Measurements from ENCODE around the gene SH2D3C. TPM values are rescaled to one million over a fixed set of nuclear protein-coding genes. Genes with fewer than 3 reads are reported as not detected.

Gene SH2D3C
- total RNA-seq, 1 donor from 2014 or later, result not detected

DNA sequence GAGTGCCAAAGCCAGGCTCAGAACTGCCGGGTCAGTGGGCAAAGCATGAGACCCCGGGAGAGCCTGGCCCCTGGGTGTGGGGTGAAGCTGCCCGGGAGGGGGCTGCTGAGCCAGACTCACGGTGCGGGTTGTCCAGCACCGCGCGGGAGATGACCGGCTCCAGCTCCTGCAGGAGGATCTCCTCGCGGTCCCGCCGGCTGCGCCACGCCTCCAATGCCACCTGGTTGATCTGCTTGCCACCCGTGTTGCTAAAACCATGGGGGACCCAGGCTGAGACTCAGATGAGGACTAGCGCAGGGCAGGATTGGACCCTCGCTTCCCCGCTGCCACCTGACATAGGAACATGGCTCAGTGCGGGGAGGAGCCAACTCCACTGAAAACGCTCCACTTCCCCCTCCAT is 46.0 kb downstream of the SH2D3C start:
- no peak for FAIRE-seq
- Histone ChIP-seq H3K4me3 (ENCODE audit: low read depth, low read length) (no peak overlapping the region), H3K36me3 (ENCODE audit: control insufficient read depth, insufficient read depth, low read length) (peaks cover 1% of the 10 kb centered on the region), H3K27me3 (ENCODE audit: control insufficient read depth, insufficient read depth, low read length) (no peaks in the 10 kb centered on the region)
- TF ChIP-seq, protein P1, sequence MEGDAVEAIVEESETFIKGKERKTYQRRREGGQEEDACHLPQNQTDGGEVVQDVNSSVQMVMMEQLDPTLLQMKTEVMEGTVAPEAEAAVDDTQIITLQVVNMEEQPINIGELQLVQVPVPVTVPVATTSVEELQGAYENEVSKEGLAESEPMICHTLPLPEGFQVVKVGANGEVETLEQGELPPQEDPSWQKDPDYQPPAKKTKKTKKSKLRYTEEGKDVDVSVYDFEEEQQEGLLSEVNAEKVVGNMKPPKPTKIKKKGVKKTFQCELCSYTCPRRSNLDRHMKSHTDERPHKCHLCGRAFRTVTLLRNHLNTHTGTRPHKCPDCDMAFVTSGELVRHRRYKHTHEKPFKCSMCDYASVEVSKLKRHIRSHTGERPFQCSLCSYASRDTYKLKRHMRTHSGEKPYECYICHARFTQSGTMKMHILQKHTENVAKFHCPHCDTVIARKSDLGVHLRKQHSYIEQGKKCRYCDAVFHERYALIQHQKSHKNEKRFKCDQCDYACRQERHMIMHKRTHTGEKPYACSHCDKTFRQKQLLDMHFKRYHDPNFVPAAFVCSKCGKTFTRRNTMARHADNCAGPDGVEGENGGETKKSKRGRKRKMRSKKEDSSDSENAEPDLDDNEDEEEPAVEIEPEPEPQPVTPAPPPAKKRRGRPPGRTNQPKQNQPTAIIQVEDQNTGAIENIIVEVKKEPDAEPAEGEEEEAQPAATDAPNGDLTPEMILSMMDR (IDR thresholded peaks at IDR 0.05; ENCODE audit: insufficient read depth, low read length, severe bottlenecking), result no peak
- no peak for DNase-seq (ENCODE audit: low read depth)

DNA sequence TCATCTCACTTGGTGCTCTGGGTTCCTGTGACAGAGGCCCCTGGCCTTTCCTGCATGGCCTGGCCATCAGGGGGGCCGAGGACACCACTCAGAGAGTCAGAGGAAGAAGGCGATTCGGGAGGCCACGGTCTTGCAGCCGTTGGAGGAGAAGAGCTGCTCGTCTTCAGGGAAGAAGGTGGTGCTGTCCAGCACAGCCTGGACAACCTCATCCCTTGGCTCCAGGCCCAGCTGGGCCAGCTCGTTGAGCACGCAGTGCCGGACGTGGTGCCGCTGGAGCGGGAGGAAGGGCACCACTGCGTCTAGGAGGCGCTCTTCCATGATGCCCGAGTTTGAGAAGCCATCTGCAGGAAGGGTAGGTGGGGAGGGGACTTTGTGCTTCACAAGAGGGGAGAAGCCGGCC is 46.5 kb downstream of the SH2D3C start:
- no peak for FAIRE-seq

DNA sequence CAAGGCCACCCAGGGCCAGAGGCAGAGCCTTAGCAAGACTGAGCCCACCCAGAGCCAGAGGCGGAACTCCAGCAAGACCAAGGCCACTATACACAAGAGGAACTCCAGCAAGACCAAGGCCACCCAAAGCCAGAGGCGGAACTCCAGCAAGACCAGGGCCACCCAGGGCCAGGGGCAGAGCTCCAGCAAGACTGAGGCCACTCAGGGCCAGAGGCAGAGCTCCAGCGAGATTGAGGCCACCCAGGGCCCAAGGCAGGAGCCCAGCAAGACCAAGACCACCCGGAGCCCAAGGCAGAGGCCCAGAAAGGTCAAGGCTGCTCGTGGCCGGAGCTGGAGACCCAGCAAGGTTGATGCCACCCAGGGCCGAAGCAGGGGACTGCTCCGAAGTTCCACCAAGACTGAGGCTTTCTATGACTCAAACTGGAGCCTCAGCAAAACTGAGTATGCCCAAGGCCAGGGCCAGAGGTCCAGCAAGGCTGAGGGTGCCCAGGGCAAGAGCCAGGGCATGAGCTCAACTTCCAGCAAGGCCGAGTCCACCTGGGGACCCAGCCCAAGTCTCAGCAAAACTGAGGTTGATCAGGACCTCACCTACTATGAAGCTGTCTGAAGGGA is 47.6 kb downstream of the SH2D3C start:
- TF ChIP-seq, protein P1 (IDR thresholded peaks at IDR 0.05; ENCODE audit: insufficient read depth, low read length, severe bottlenecking), result no peak
- DNase-seq (ENCODE audit: low read depth), result no peak
- H3K36me3 ChIP-seq (ENCODE audit: control insufficient read depth, insufficient read depth, low read length), result peaks cover 1% of the 10 kb centered on the region
- no peaks in the 10 kb centered on the region for H3K27me3 ChIP-seq (ENCODE audit: control insufficient read depth, insufficient read depth, low read length)
- no peak for FAIRE-seq
- H3K4me3 ChIP-seq (ENCODE audit: low read depth, low read length), result no peak overlapping the region

More for the DNA sequence above, 46.5 kb downstream of the SH2D3C start:
- H3K27me3 ChIP-seq (ENCODE audit: control insufficient read depth, insufficient read depth, low read length), result no peaks in the 10 kb centered on the region
- peaks cover 1% of the 10 kb centered on the region for H3K36me3 ChIP-seq (ENCODE audit: control insufficient read depth, insufficient read depth, low read length)
- DNase-seq (ENCODE audit: low read depth), result no peak
- H3K4me3 ChIP-seq (ENCODE audit: low read depth, low read length), result no peak overlapping the region
- TF ChIP-seq, protein P1 (IDR thresholded peaks at IDR 0.05; ENCODE audit: insufficient read depth, low read length, severe bottlenecking), result no peak

DNA sequence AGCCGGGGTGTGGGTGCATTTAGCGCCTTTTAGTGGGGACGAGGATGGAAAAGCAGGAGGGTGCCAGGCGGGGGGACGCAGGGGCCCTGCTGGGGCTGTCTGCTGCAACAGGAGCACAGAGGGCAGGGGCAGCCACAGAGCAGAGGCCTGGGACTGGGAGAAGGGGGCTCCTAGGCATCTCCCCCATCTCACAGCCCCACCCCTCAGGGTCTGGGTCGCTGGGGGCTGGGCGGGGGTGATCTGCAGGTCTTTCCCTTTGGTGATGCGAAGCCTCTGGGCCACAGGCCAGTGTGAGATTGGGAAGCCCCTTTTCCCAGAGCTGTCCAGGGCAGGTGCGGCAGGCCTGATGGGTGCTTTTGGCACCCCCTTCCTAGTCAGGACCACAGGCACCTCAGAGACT is 48.2 kb downstream of the SH2D3C start:
- DNase-seq (ENCODE audit: low read depth), result no peak
- TF ChIP-seq, protein P1 (IDR thresholded peaks at IDR 0.05; ENCODE audit: insufficient read depth, low read length, severe bottlenecking), result no peak
- Histone ChIP-seq H3K4me3 (ENCODE audit: low read depth, low read length) (no peak overlapping the region), H3K27me3 (ENCODE audit: control insufficient read depth, insufficient read depth, low read length) (no peaks in the 10 kb centered on the region), H3K36me3 (ENCODE audit: control insufficient read depth, insufficient read depth, low read length) (peaks cover 1% of the 10 kb centered on the region)
- FAIRE-seq, result no peak

DNA sequence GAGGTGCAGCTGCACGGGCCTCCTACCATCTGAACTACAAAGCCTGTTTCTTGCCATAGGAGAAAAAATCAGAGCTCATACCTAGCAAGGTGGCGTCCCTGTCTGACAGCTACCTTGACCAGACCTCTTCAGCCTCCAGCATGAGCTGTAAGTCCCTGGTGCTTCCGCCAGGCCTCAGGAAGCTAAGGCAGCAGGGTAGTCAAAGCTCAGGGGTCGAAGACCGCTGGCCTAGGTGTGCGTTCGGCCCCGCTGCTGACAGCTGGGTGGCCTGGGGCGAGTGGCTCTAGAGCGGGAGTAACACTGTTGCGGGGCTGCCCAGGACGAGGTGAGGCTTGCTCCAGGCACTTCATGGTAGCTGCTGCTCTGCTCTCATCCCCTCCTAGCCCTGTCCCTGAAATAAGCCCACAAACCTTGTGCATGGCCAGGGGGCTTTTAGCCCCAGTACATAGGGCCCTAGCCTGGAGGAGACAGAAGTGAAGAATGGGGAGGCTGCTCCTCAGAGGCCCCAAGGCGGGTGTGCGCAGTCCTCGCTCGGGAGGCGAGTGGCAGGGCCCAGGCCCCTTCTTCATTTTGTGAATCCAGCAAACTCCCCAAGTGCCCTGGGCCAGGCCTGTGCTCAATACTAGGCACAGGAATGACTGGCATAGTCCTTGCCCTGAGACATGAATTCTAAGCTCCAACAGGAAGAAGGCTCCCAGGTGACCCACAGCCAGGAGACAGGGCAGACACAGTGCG is 48.8 kb downstream of the SH2D3C start:
- Histone ChIP-seq H3K27me3 (ENCODE audit: control insufficient read depth, insufficient read depth, low read length) (no peaks in the 10 kb centered on the region), H3K36me3 (ENCODE audit: control insufficient read depth, insufficient read depth, low read length) (peaks cover 1% of the 10 kb centered on the region), H3K4me3 (ENCODE audit: low read depth, low read length) (no peak overlapping the region)
- TF ChIP-seq, protein P1 (IDR thresholded peaks at IDR 0.05; ENCODE audit: insufficient read depth, low read length, severe bottlenecking), result no peak
- DNase-seq (ENCODE audit: low read depth), result no peak
- FAIRE-seq, result no peak
